Inferior parietal cortex (tissue), 1 donor: ENCODE results near the gene TTLL10.
"Not testable (repeated sequence)": the region's sequence is repeated elsewhere in the genome, so short reads cannot be mapped to it uniquely, and the experiment has no call there.

ENCODE experiments used
- DNase-seq: peaks from one replicate; pipeline ENCODE4 v3.0.0-alpha.2; 2016; ENCODE audit errors: extremely low spot score

TTLL10 gene

GRCh38 chr1:1171546-1172340, 1.9 kb upstream of the TTLL10 start:
- DNase-seq = no peak

GRCh38 chr1:1173061-1173792, 453 bp upstream of the TTLL10 start:
- no peak for DNase-seq

GRCh38 chr1:1175221-1176062, 1.8 kb downstream of the TTLL10 start:
- DNase-seq = no peak

GRCh38 chr1:1176063-1176761, 2.5 kb downstream of the TTLL10 start:
- not testable (repeated sequence) for DNase-seq

GRCh38 chr1:1176931-1177330, 3.3 kb downstream of the TTLL10 start:
- no peak for DNase-seq

- DNase-seq = no peak
These were observed 3.9 kb downstream of the TTLL10 start for GRCh38 chr1:1177452-1178206.

- no peak for DNase-seq
These were observed 5.2 kb downstream of the TTLL10 start for GRCh38 chr1:1178794-1179331.

GRCh38 chr1:1179346-1179982, 5.8 kb downstream of the TTLL10 start:
- no peak for DNase-seq

- DNase-seq = no peak
These were observed 6.5 kb downstream of the TTLL10 start for GRCh38 chr1:1179983-1180861.

- no peak for DNase-seq
These were observed 7.7 kb downstream of the TTLL10 start for GRCh38 chr1:1181129-1181937.

GRCh38 chr1:1181938-1182410, 8.3 kb downstream of the TTLL10 start:
- DNase-seq = no peak

GRCh38 chr1:1182491-1183220, 9.0 kb downstream of the TTLL10 start:
- DNase-seq = no peak

GRCh38 chr1:1183221-1183747, 9.6 kb downstream of the TTLL10 start:
- no peak for DNase-seq

GRCh38 chr1:1183833-1184775, 10.4 kb downstream of the TTLL10 start:
- no peak for DNase-seq

GRCh38 chr1:1185101-1185765, 11.6 kb downstream of the TTLL10 start:
- peak; percentile 6 for DNase-seq
